Mesendoderm (in vitro differentiated cells): ENCODE data around the gene RNF150.

Experiments
- DNase-seq: peaks from one replicate; pipeline ENCODE4 v3.0.0; 2013
- H2AK5ac ChIP-seq: 2 replicates; pipeline ENCODE4 v1.6.1; 2013; ENCODE audit warnings: low read length, inconsistent platforms
- H2BK120ac ChIP-seq: 2 replicates; pipeline ENCODE4 v1.6.1; 2013; ENCODE audit warnings: low read depth, mild to moderate bottlenecking, low read length, moderate library complexity, mixed read lengths
- H2BK15ac ChIP-seq: replicated peaks from 2 replicates; pipeline ENCODE4 v1.6.1; 2013; ENCODE audit warnings: low read depth, mild to moderate bottlenecking, moderate library complexity
- H2BK5ac ChIP-seq: 2 replicates; pipeline ENCODE4 v1.6.1; 2013; ENCODE audit warnings: low read length, inconsistent platforms
- H3K18ac ChIP-seq: 2 replicates; pipeline ENCODE4 v1.6.1; 2013; ENCODE audit warnings: mild to moderate bottlenecking, low read length, mixed read lengths
- H3K23ac ChIP-seq: one replicate; pipeline ENCODE4 v1.6.1; 2013; ENCODE audit warnings: low read length
- H3K27ac ChIP-seq: 2 replicates; pipeline ENCODE4 v1.5.1; 2013; ENCODE audit warnings: low read depth, mild to moderate bottlenecking, inconsistent platforms, low read length, moderate library complexity
- H3K27me3 ChIP-seq: 2 replicates; pipeline ENCODE4 v1.6.1; 2013; ENCODE audit warnings: low read length, control low read depth, mild to moderate bottlenecking, inconsistent platforms; ENCODE audit not compliant: insufficient read depth, poor library complexity
- H3K36me3 ChIP-seq: 2 replicates; pipeline ENCODE4 v1.6.1; 2013; ENCODE audit warnings: low read length, inconsistent platforms; ENCODE audit not compliant: control insufficient read depth, insufficient read depth
- H3K4ac ChIP-seq: one replicate; pipeline ENCODE4 v1.6.1; 2013; ENCODE audit warnings: low read depth, mild to moderate bottlenecking, low read length, moderate library complexity
- H3K4me1 ChIP-seq: 2 replicates; pipeline ENCODE4 v1.6.1; 2013; ENCODE audit warnings: low read depth, low read length, inconsistent platforms; ENCODE audit not compliant: control insufficient read depth
- H3K4me2 ChIP-seq: 2 replicates; pipeline ENCODE4 v1.6.1; 2013; ENCODE audit warnings: low read length
- H3K4me3 ChIP-seq: 2 replicates; pipeline ENCODE4 v1.5.1; 2013; ENCODE audit warnings: mild to moderate bottlenecking, low read length
- H3K56ac ChIP-seq: one replicate; pipeline ENCODE4 v1.6.1; 2013; ENCODE audit warnings: low read length
- H3K79me1 ChIP-seq: 2 replicates; pipeline ENCODE4 v1.6.1; 2013; ENCODE audit warnings: low read length, inconsistent platforms
- H3K79me2 ChIP-seq: 2 replicates; pipeline ENCODE4 v1.6.1; 2013; ENCODE audit warnings: mild to moderate bottlenecking, low read length; ENCODE audit not compliant: control insufficient read depth, insufficient read depth
- H3K9ac ChIP-seq: 2 replicates; pipeline ENCODE4 v1.6.1; 2013; ENCODE audit warnings: low read length, inconsistent platforms
- H4K5ac ChIP-seq: one replicate; pipeline ENCODE4 v1.6.1; 2013; ENCODE audit warnings: low read length
- H4K8ac ChIP-seq: one replicate; pipeline ENCODE4 v1.6.1; 2013; ENCODE audit warnings: low read depth, mild to moderate bottlenecking, control low read depth, low read length, moderate library complexity
- WGBS: extraction: QIAGEN DNeasy Blood & Tissue Kit; methylation state at CpG from one replicate; pipeline ENCODE4 v1.1.7; 2013; ENCODE audit warnings: low lambda C conversion rate, missing lambda C conversion rate; ENCODE audit not compliant: insufficient coverage; ENCODE audit errors: extremely low coverage; 5-methylcytosine and 5-hydroxymethylcytosine counted together

The RNF150 gene

GRCh38 chr4:141101511-141101910 is 31.8 kb downstream of the RNF150 start:
- H4K5ac ChIP-seq: no peak overlapping the region
- H2BK5ac ChIP-seq: no peak overlapping the region
- no peaks in the 10 kb centered on the region for H3K36me3 ChIP-seq
- H3K4me1 ChIP-seq: no peaks in the 10 kb centered on the region
- no peak overlapping the region for H3K56ac ChIP-seq
- H2BK15ac ChIP-seq: no peak overlapping the region
- H3K23ac ChIP-seq: no peak overlapping the region
- WGBS: no CpG with 5 or more reads among the region's 4 CpGs
- H3K4me3 ChIP-seq: no peak overlapping the region
- no peak for DNase-seq
- no peak overlapping the region for H4K8ac ChIP-seq
- H2BK120ac ChIP-seq: no peak overlapping the region
- no peak overlapping the region for H3K18ac ChIP-seq
- H3K27me3 ChIP-seq: no peaks in the 10 kb centered on the region
- H3K79me1 ChIP-seq: no peaks in the 10 kb centered on the region
- H3K4ac ChIP-seq: no peak overlapping the region
- H3K4me2 ChIP-seq: no peak overlapping the region
- H3K79me2 ChIP-seq: no peaks in the 10 kb centered on the region
- H3K9ac ChIP-seq: no peak overlapping the region
- no peak overlapping the region for H2AK5ac ChIP-seq
- no peak overlapping the region for H3K27ac ChIP-seq

- Histone ChIP-seq H4K8ac (no peak overlapping the region), H3K36me3 (no peaks in the 10 kb centered on the region), H2BK120ac (no peak overlapping the region), H3K27me3 (no peaks in the 10 kb centered on the region), H3K56ac (no peak overlapping the region), H3K4me2 (no peak overlapping the region), H3K4me3 (no peak overlapping the region), H2BK15ac (no peak overlapping the region), H3K79me2 (no peaks in the 10 kb centered on the region), H4K5ac (no peak overlapping the region), H2AK5ac (no peak overlapping the region), H2BK5ac (no peak overlapping the region), H3K4me1 (no peaks in the 10 kb centered on the region), H3K79me1 (no peaks in the 10 kb centered on the region), H3K18ac (no peak overlapping the region), H3K9ac (no peak overlapping the region), H3K27ac (no peak overlapping the region), H3K23ac (no peak overlapping the region), H3K4ac (no peak overlapping the region)
- WGBS: no CpG with 5 or more reads among the region's 1 CpG
- no peak for DNase-seq
Measured at GRCh38 chr4:141099326-141099725, 33.9 kb downstream of the RNF150 start.

- DNase-seq: no peak
- H3K79me2 ChIP-seq: no peaks in the 10 kb centered on the region
- no peak overlapping the region for H2BK15ac ChIP-seq
- H3K36me3 ChIP-seq: no peaks in the 10 kb centered on the region
- H2BK120ac ChIP-seq: no peak overlapping the region
- WGBS: no CpG with 5 or more reads among the region's 3 CpGs
- H3K4me3 ChIP-seq: no peak overlapping the region
- no peak overlapping the region for H2AK5ac ChIP-seq
- H3K18ac ChIP-seq: no peak overlapping the region
- no peak overlapping the region for H3K4me2 ChIP-seq
- no peaks in the 10 kb centered on the region for H3K79me1 ChIP-seq
- H3K4ac ChIP-seq: no peak overlapping the region
- H3K23ac ChIP-seq: no peak overlapping the region
- no peaks in the 10 kb centered on the region for H3K27me3 ChIP-seq
- H2BK5ac ChIP-seq: no peak overlapping the region
- no peak overlapping the region for H4K8ac ChIP-seq
- H3K56ac ChIP-seq: no peak overlapping the region
- no peak overlapping the region for H4K5ac ChIP-seq
- no peaks in the 10 kb centered on the region for H3K4me1 ChIP-seq
- H3K9ac ChIP-seq: no peak overlapping the region
- H3K27ac ChIP-seq: no peak overlapping the region
Measured at GRCh38 chr4:141098163-141098562, 35.1 kb downstream of the RNF150 start.

GRCh38 chr4:141090473-141090872 is 42.8 kb downstream of the RNF150 start:
- no peak overlapping the region for H2BK5ac ChIP-seq
- H3K79me2 ChIP-seq: no peaks in the 10 kb centered on the region
- no peak overlapping the region for H3K4ac ChIP-seq
- H3K9ac ChIP-seq: no peak overlapping the region
- no peak overlapping the region for H4K5ac ChIP-seq
- whole genome bisulfite sequencing: no CpG with 5 or more reads among the region's 3 CpGs
- H3K4me1 ChIP-seq: no peaks in the 10 kb centered on the region
- H3K4me2 ChIP-seq: no peak overlapping the region
- H3K56ac ChIP-seq: no peak overlapping the region
- H2BK15ac ChIP-seq: no peak overlapping the region
- H3K27ac ChIP-seq: no peak overlapping the region
- no peak overlapping the region for H2BK120ac ChIP-seq
- H3K18ac ChIP-seq: no peak overlapping the region
- H3K4me3 ChIP-seq: no peak overlapping the region
- no peak overlapping the region for H2AK5ac ChIP-seq
- H3K23ac ChIP-seq: no peak overlapping the region
- no peaks in the 10 kb centered on the region for H3K36me3 ChIP-seq
- H3K27me3 ChIP-seq: no peaks in the 10 kb centered on the region
- H4K8ac ChIP-seq: no peak overlapping the region
- no peak for DNase-seq
- no peaks in the 10 kb centered on the region for H3K79me1 ChIP-seq

GRCh38 chr4:141081921-141082395 is 51.3 kb downstream of the RNF150 start:
- H3K23ac ChIP-seq: no peak overlapping the region
- no peak overlapping the region for H3K4me3 ChIP-seq
- H4K5ac ChIP-seq: no peak overlapping the region
- H3K27ac ChIP-seq: no peak overlapping the region
- H3K36me3 ChIP-seq: no peaks in the 10 kb centered on the region
- H3K4me2 ChIP-seq: no peak overlapping the region
- no peak overlapping the region for H2BK5ac ChIP-seq
- no peak overlapping the region for H3K56ac ChIP-seq
- H2AK5ac ChIP-seq: no peak overlapping the region
- no peak overlapping the region for H2BK120ac ChIP-seq
- no CpG with 5 or more reads among the region's 9 CpGs for WGBS
- H3K27me3 ChIP-seq: no peaks in the 10 kb centered on the region
- no peak overlapping the region for H2BK15ac ChIP-seq
- no peak overlapping the region for H4K8ac ChIP-seq
- H3K79me2 ChIP-seq: no peaks in the 10 kb centered on the region
- no peak overlapping the region for H3K9ac ChIP-seq
- H3K4me1 ChIP-seq: no peaks in the 10 kb centered on the region
- DNase-seq: no peak
- no peak overlapping the region for H3K4ac ChIP-seq
- H3K18ac ChIP-seq: no peak overlapping the region
- H3K79me1 ChIP-seq: no peaks in the 10 kb centered on the region

GRCh38 chr4:141080668-141081067 is 52.6 kb downstream of the RNF150 start:
- Histone ChIP-seq H2BK15ac (no peak overlapping the region), H3K4me1 (no peaks in the 10 kb centered on the region), H3K23ac (no peak overlapping the region), H4K5ac (no peak overlapping the region), H2AK5ac (no peak overlapping the region), H3K79me1 (no peaks in the 10 kb centered on the region), H4K8ac (no peak overlapping the region), H3K4me3 (no peak overlapping the region), H3K79me2 (no peaks in the 10 kb centered on the region), H2BK120ac (no peak overlapping the region), H3K36me3 (no peaks in the 10 kb centered on the region), H2BK5ac (no peak overlapping the region), H3K4me2 (no peak overlapping the region), H3K4ac (no peak overlapping the region), H3K18ac (no peak overlapping the region), H3K27me3 (no peaks in the 10 kb centered on the region), H3K9ac (no peak overlapping the region), H3K56ac (no peak overlapping the region), H3K27ac (no peak overlapping the region)
- no peak for DNase-seq
- WGBS: no CpG with 5 or more reads among the region's 8 CpGs
